Keratinocyte (primary cell): ENCODE data around the gene ANXA11. TPM values are rescaled to one million over a fixed set of nuclear protein-coding genes. Genes with fewer than 3 reads are reported as not detected.

Experiments used
- DNase-seq: peaks from one replicate; pipeline ENCODE4 v3.0.0-alpha.2; 2011; ENCODE audit warnings: low read depth, missing footprints, low spot score
- FAIRE-seq: peaks from 2 replicates; lab custom pipeline; 2011; peaks lifted over from hg19 to GRCh38; lab: Jason Lieb, UNC
- H2AFZ ChIP-seq: 2 replicates; pipeline ENCODE4 v1.6.0; 2012; ENCODE audit warnings: low read length, control low read depth, inconsistent platforms; ENCODE audit not compliant: control insufficient read depth
- H3K27ac ChIP-seq: 2 replicates; pipeline ENCODE4 v1.5.1; 2011; ENCODE audit warnings: low read length; ENCODE audit not compliant: control insufficient read depth, insufficient read depth
- H3K27me3 ChIP-seq: 3 replicates; pipeline ENCODE4 v1.6.0; 2011; ENCODE audit warnings: low read length; ENCODE audit not compliant: control insufficient read depth, insufficient read depth; ENCODE audit errors: extremely low read depth
- H3K36me3 ChIP-seq, 2 experiments: 2 replicates in 1 of 2; 3 replicates in 1 of 2; pipeline ENCODE4 v1.5.1; 2011; ENCODE audit warnings: low read length in 2 of 2, mild to moderate bottlenecking in 1 of 2; ENCODE audit not compliant: control insufficient read depth in 2 of 2, insufficient read depth in 2 of 2; ENCODE audit errors: extremely low read depth in 1 of 2
- H3K4me1 ChIP-seq: 3 replicates; pipeline ENCODE4 v1.5.1; 2011; ENCODE audit warnings: low read length; ENCODE audit not compliant: control insufficient read depth, insufficient read depth; ENCODE audit errors: extremely low read depth
- H3K4me2 ChIP-seq: 3 replicates; pipeline ENCODE4 v1.6.0; 2011; ENCODE audit warnings: low read depth, low read length; ENCODE audit not compliant: control insufficient read depth, insufficient read depth; ENCODE audit errors: extremely low read depth
- H3K4me3 ChIP-seq, 3 experiments: fragments of 200-600 bp in 1 of 3; sonication (generic) in 1 of 3; 2 replicates in 2 of 3; 3 replicates in 1 of 3; pipeline ENCODE4 v1.5.1; 2011 to 2016; ENCODE audit warnings: low read length in 3 of 3, mild to moderate bottlenecking in 3 of 3, control low read depth in 2 of 3, inconsistent platforms in 1 of 3, low read depth in 1 of 3, mixed read lengths in 1 of 3, mixed run types in 1 of 3, moderate library complexity in 1 of 3; ENCODE audit not compliant: control insufficient read depth in 2 of 3, insufficient read depth in 2 of 3; ENCODE audit errors: extremely low read depth in 1 of 3
- H3K79me2 ChIP-seq: 2 replicates; pipeline ENCODE4 v1.6.0; 2012; ENCODE audit warnings: low read length; ENCODE audit not compliant: control insufficient read depth, insufficient read depth
- H3K9ac ChIP-seq: 3 replicates; pipeline ENCODE4 v1.6.0; 2011; ENCODE audit warnings: low read length; ENCODE audit not compliant: control insufficient read depth, insufficient read depth; ENCODE audit errors: extremely low read depth
- H3K9me1 ChIP-seq: 3 replicates; pipeline ENCODE4 v1.6.0; 2011; ENCODE audit warnings: low read length; ENCODE audit not compliant: control insufficient read depth, insufficient read depth; ENCODE audit errors: extremely low read depth
- H3K9me3 ChIP-seq: 2 replicates; pipeline ENCODE4 v1.5.1; 2012; ENCODE audit warnings: low read depth, low read length; ENCODE audit not compliant: control insufficient read depth
- H4K20me1 ChIP-seq: 3 replicates; pipeline ENCODE4 v1.6.0; 2011; ENCODE audit warnings: low read length; ENCODE audit not compliant: control insufficient read depth, insufficient read depth; ENCODE audit errors: extremely low read depth
- EZH2 ChIP-seq: IDR thresholded peaks from one replicate; pipeline ENCODE4 v1.6.1; 2012; ENCODE audit warnings: inconsistent platforms, mild to moderate bottlenecking, low read length, moderate library complexity
- dilution Hi-C: fragments of 300-500 bp; cut with MboI; formaldehyde crosslinking; loops from one replicate; pipeline ENCODE4 v1.7.0; 2020; ENCODE audit warnings: low sequenced_read_pairs; ENCODE audit not compliant: extremely low pct_ligation_motif_present
- polyA plus RNA-seq, 5 experiments: library from polyadenylated mRNA; depleted of rRNA in 3 of 5; stranded (reverse) in 3 of 5; stranded (forward) in 1 of 5; unstranded in 1 of 5; fragments of >200 nt; gene quantifications; 1 replicate in 1 of 5; 2 replicates in 3 of 5; 3 replicates in 1 of 5; pipeline versions ENCODE4 v1.2.1 to v1.2.3, GENCODE V29; 2011 to 2012; ENCODE audit warnings: missing spikeins in 2 of 5, low read depth in 1 of 5, low replicate concordance in 1 of 5
- TF ChIP-seq, protein P1 (sequence below), 3 experiments: IDR thresholded peaks in 1 of 3; conservative IDR thresholded peaks in 1 of 3; optimal IDR thresholded peaks in 1 of 3; 2 replicates in 2 of 3; 3 replicates in 1 of 3; pipeline versions ENCODE3 to v1.5.1; 2011; ENCODE audit warnings: low read length in 3 of 3, mild to moderate bottlenecking in 3 of 3, moderate library complexity in 2 of 3, control low read depth in 1 of 3, inconsistent platforms in 1 of 3; ENCODE audit not compliant: insufficient read depth in 2 of 3; ENCODE audit errors: extremely low read depth in 1 of 3

ANXA11 gene
- polyA plus RNA-seq, 1 donor (not counting 4 experiments of a cell fraction or from before 2014, with no cell fraction given), result 97.9 TPM

GRCh38 chr10:80171248-80171660 is 34.1 kb downstream of the ANXA11 start:
- Histone ChIP-seq H3K27ac (no peak overlapping the region), H2AFZ (no peak overlapping the region), H3K4me3 (no peak overlapping the region), H3K4me2 (no peak overlapping the region), H3K27me3 (no peaks in the 10 kb centered on the region), H4K20me1 (peaks cover 6% of the 10 kb centered on the region), H3K9ac (no peak overlapping the region), H3K36me3 (peaks cover 13 to 15% of the 10 kb centered on the region in 2 experiments), H3K9me1 (no peaks in the 10 kb centered on the region), H3K4me1 (peaks cover 25% of the 10 kb centered on the region), H3K79me2 (peaks cover 4% of the 10 kb centered on the region), H3K9me3 (no peaks in the 10 kb centered on the region)
- no peak for TF ChIP-seq EZH2
- TF ChIP-seq, protein P1, sequence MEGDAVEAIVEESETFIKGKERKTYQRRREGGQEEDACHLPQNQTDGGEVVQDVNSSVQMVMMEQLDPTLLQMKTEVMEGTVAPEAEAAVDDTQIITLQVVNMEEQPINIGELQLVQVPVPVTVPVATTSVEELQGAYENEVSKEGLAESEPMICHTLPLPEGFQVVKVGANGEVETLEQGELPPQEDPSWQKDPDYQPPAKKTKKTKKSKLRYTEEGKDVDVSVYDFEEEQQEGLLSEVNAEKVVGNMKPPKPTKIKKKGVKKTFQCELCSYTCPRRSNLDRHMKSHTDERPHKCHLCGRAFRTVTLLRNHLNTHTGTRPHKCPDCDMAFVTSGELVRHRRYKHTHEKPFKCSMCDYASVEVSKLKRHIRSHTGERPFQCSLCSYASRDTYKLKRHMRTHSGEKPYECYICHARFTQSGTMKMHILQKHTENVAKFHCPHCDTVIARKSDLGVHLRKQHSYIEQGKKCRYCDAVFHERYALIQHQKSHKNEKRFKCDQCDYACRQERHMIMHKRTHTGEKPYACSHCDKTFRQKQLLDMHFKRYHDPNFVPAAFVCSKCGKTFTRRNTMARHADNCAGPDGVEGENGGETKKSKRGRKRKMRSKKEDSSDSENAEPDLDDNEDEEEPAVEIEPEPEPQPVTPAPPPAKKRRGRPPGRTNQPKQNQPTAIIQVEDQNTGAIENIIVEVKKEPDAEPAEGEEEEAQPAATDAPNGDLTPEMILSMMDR (optimal IDR thresholded peaks at IDR 0.05 in 1 of 3, IDR thresholded peaks at IDR 0.05 in 1 of 3, conservative IDR thresholded peaks at IDR 0.05 in 1 of 3; ENCODE audit: extremely low read depth in 1 of 3, insufficient read depth in 2 of 3, low read length in 3 of 3), result no peak
- FAIRE-seq (no peak), DNase-seq (peak; percentile 40)
- dilution Hi-C loops, result no loop called here

DNA sequence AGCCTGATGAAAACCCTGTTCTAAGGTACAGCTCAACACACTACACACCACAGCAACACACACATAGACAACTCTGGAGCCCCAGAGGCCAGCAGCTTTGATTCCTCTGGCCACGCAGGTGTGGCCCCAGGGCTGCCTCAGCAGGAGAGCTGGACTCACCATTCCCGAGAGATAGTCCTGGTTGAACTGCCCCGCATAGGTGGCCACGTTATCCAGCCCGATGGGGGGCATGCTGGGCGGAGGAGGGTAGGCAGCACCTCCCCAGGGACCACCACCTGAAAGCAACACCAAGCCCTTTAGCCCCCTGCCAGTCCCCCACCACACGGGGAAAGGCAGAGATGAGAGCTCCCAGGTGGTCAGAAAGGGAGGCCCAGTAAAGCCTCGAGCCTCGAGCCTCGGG is 34.7 kb downstream of the ANXA11 start:
- H3K9ac ChIP-seq, result no peak overlapping the region
- peaks cover 6% of the 10 kb centered on the region for H4K20me1 ChIP-seq
- no peaks in the 10 kb centered on the region for H3K27me3 ChIP-seq
- dilution Hi-C loops, result no loop called here
- H3K9me1 ChIP-seq, result no peaks in the 10 kb centered on the region
- no peak for FAIRE-seq
- H3K36me3 ChIP-seq, result peaks cover 13 to 15% of the 10 kb centered on the region in 2 experiments
- H3K9me3 ChIP-seq, result no peaks in the 10 kb centered on the region
- no peak overlapping the region for H2AFZ ChIP-seq
- H3K4me2 ChIP-seq, result no peak overlapping the region
- no peak for DNase-seq
- H3K4me1 ChIP-seq, result peaks cover 31% of the 10 kb centered on the region
- peaks cover 4% of the 10 kb centered on the region for H3K79me2 ChIP-seq
- H3K27ac ChIP-seq, result no peak overlapping the region
- H3K4me3 ChIP-seq, result no peak overlapping the region
- TF ChIP-seq EZH2, result no peak
- TF ChIP-seq, protein P1 (optimal IDR thresholded peaks at IDR 0.05 in 1 of 3, IDR thresholded peaks at IDR 0.05 in 1 of 3, conservative IDR thresholded peaks at IDR 0.05 in 1 of 3; ENCODE audit: extremely low read depth in 1 of 3, insufficient read depth in 2 of 3, low read length in 3 of 3), result no peak
